CD4-positive, alpha-beta T cell (primary cell): ENCODE results near the gene INPP5A. TPM values are rescaled to one million over a fixed set of nuclear protein-coding genes. Genes with fewer than 3 reads are reported as not detected.

Experiments used
- ATAC-seq: fragments of 200-7000 bp; cut with Tn5 transposase; one replicate; pipeline ENCODE4 v1.10.0; 2022; ENCODE audit warnings: mild to moderate bottlenecking; ENCODE audit not compliant: poor library complexity
- CTCF ChIA-PET: fragments of 350-600 bp; sonication (Branson Sonifier 250); formaldehyde crosslinking; loops from one replicate; lab custom pipeline; 2021; ENCODE audit warnings: antibody characterized with exemption, inconsistent platforms; lab: Charles Lee
- POLR2A ChIA-PET: fragments of 350-600 bp; sonication (Branson Sonifier 250); formaldehyde crosslinking; loops from one replicate; lab custom pipeline; 2021; ENCODE audit warnings: antibody characterized with exemption, inconsistent platforms; lab: Charles Lee
- DNase-seq, 14 experiments: peaks; one replicate each; pipeline ENCODE4 v3.0.0-alpha.2; 2013 to 2020; ENCODE audit warnings: mixed read lengths in 2 of 14
- H3K27ac ChIP-seq, 2 donors: one replicate each; pipeline versions ENCODE4 v1.5.1 to v1.7.0; 2013; ENCODE audit warnings: low read length in 2 of 2, low read depth in 1 of 2, mild to moderate bottlenecking in 1 of 2
- H3K27me3 ChIP-seq, 2 experiments: 1 replicate in 1 of 2; 2 replicates in 1 of 2; pipeline versions ENCODE4 v1.6.1 to v1.7.0; 2013; ENCODE audit warnings: low read length in 2 of 2, control low read depth in 1 of 2, mild to moderate bottlenecking in 1 of 2, moderate library complexity in 1 of 2; ENCODE audit not compliant: insufficient read depth in 2 of 2, control insufficient read depth in 1 of 2
- H3K36me3 ChIP-seq: one replicate; pipeline ENCODE4 v1.6.1; 2013; ENCODE audit warnings: low read length, control low read depth; ENCODE audit not compliant: insufficient read depth
- H3K4me1 ChIP-seq: one replicate; pipeline ENCODE4 v1.6.1; 2013; ENCODE audit warnings: low read length, control low read depth; ENCODE audit not compliant: insufficient read depth
- H3K4me3 ChIP-seq: one replicate; pipeline ENCODE4 v1.5.1; 2013; ENCODE audit warnings: mild to moderate bottlenecking, low read length, moderate library complexity
- H3K9me3 ChIP-seq, 2 experiments: 1 replicate in 1 of 2; 2 replicates in 1 of 2; pipeline versions ENCODE4 v1.6.1 to v1.7.0; 2013; ENCODE audit warnings: low read length in 2 of 2, mild to moderate bottlenecking in 2 of 2, control low read depth in 1 of 2, moderate library complexity in 1 of 2; ENCODE audit not compliant: control insufficient read depth in 1 of 2, insufficient read depth in 1 of 2
- H3K27ac Mint-ChIP-seq: one replicate; pipeline ENCODE4 v1.8.0; 2020; ENCODE audit warnings: mixed read lengths
- H3K27me3 Mint-ChIP-seq: one replicate; pipeline ENCODE4 v1.8.0; 2021; ENCODE audit warnings: mixed read lengths
- H3K36me3 Mint-ChIP-seq: one replicate; pipeline ENCODE4 v1.8.0; 2021; ENCODE audit warnings: low read depth, mixed read lengths
- H3K4me1 Mint-ChIP-seq: one replicate; pipeline ENCODE4 v1.8.0; 2021; ENCODE audit warnings: low read depth, mixed read lengths
- H3K4me3 Mint-ChIP-seq: one replicate; pipeline ENCODE4 v1.8.0; 2020; ENCODE audit warnings: mild to moderate bottlenecking, mixed read lengths
- H3K9me3 Mint-ChIP-seq: one replicate; pipeline ENCODE4 v1.8.0; 2020; ENCODE audit warnings: mixed read lengths
- intact Hi-C, 2 experiments: fragments of 100-400 bp; cut with DNase I in 1 of 2; cut with micrococcal nuclease in 1 of 2; formaldehyde crosslinking; loops; one replicate each; pipeline versions ENCODE4 v1.15.1 to v1.9.0; 2023 to 2025; cut with DNase I, micrococcal nuclease
- total RNA-seq, 174 experiments: library from RNA in 2 of 174; stranded (reverse) in 2 of 174; gene quantifications; one replicate each; pipeline ENCODE4 v1.2.3 and lab custom pipeline; 2021 to 2026
- TF ChIP-seq, protein P1 (sequence below): fragments of 200-600 bp; IDR thresholded peaks from one replicate; pipeline ENCODE4 v1.8.0; 2022; ENCODE audit warnings: antibody characterized with exemption, mild to moderate bottlenecking

The INPP5A gene
- total RNA-seq, 2 experiments from 2014 or later: 22.0 to 24.8 TPM

- peaks cover 1% of the 10 kb centered on the region for H3K36me3 ChIP-seq
- H3K4me1 Mint-ChIP-seq: no peaks in the 10 kb centered on the region
- ChIA-PET POLR2A (no interaction called here), CTCF (no interaction called here)
- H3K27me3 Mint-ChIP-seq: no peaks in the 10 kb centered on the region
- ATAC-seq (no peak), DNase-seq (no peak)
- no peaks in the 10 kb centered on the region for H3K9me3 Mint-ChIP-seq
- no peak overlapping the region for H3K27ac Mint-ChIP-seq
- no peaks in the 10 kb centered on the region for H3K27me3 ChIP-seq
- intact Hi-C loops: no loop called here
- no peak overlapping the region for H3K4me3 ChIP-seq
- H3K27ac ChIP-seq: no peak overlapping the region
- TF ChIP-seq, protein P1, sequence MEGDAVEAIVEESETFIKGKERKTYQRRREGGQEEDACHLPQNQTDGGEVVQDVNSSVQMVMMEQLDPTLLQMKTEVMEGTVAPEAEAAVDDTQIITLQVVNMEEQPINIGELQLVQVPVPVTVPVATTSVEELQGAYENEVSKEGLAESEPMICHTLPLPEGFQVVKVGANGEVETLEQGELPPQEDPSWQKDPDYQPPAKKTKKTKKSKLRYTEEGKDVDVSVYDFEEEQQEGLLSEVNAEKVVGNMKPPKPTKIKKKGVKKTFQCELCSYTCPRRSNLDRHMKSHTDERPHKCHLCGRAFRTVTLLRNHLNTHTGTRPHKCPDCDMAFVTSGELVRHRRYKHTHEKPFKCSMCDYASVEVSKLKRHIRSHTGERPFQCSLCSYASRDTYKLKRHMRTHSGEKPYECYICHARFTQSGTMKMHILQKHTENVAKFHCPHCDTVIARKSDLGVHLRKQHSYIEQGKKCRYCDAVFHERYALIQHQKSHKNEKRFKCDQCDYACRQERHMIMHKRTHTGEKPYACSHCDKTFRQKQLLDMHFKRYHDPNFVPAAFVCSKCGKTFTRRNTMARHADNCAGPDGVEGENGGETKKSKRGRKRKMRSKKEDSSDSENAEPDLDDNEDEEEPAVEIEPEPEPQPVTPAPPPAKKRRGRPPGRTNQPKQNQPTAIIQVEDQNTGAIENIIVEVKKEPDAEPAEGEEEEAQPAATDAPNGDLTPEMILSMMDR: no peak
- no peak overlapping the region for H3K4me3 Mint-ChIP-seq
- H3K4me1 ChIP-seq: no peaks in the 10 kb centered on the region
- peaks cover 37% of the 10 kb centered on the region for H3K36me3 Mint-ChIP-seq
- H3K9me3 ChIP-seq: peaks cover 0 to 12% of the 10 kb centered on the region in 2 experiments
These were observed 184.1 kb downstream of the INPP5A start for GRCh38 chr10:132721725-132722124.

GRCh38 chr10:132722394-132723329 is 185.1 kb downstream of the INPP5A start:
- ChIA-PET CTCF (no interaction called here), POLR2A (no interaction called here)
- peaks cover 8% of the 10 kb centered on the region for H3K36me3 ChIP-seq
- Mint-ChIP-seq H3K4me1 (no peaks in the 10 kb centered on the region), H3K27ac (no peak overlapping the region), H3K36me3 (peaks cover 44% of the 10 kb centered on the region), H3K9me3 (no peaks in the 10 kb centered on the region), H3K4me3 (no peak overlapping the region), H3K27me3 (no peaks in the 10 kb centered on the region)
- no peaks in the 10 kb centered on the region for H3K4me1 ChIP-seq
- H3K27me3 ChIP-seq: no peaks in the 10 kb centered on the region
- TF ChIP-seq, protein P1: no peak
- no peak for ATAC-seq
- peaks cover 0 to 3% of the 10 kb centered on the region in 2 experiments for H3K9me3 ChIP-seq
- no peak overlapping the region for H3K27ac ChIP-seq
- intact Hi-C loops: no loop called here
- no peak for DNase-seq
- H3K4me3 ChIP-seq: no peak overlapping the region

- ATAC-seq: no peak
- H3K27ac ChIP-seq: no peak overlapping the region
- intact Hi-C loops: no loop called here
- Mint-ChIP-seq H3K4me3 (no peak overlapping the region), H3K27me3 (no peaks in the 10 kb centered on the region), H3K27ac (no peak overlapping the region), H3K36me3 (peaks cover 44% of the 10 kb centered on the region), H3K4me1 (no peaks in the 10 kb centered on the region), H3K9me3 (no peaks in the 10 kb centered on the region)
- peaks cover 0 to under 1% of the 10 kb centered on the region in 2 experiments for H3K9me3 ChIP-seq
- ChIA-PET CTCF (no interaction called here), POLR2A (no interaction called here)
- DNase-seq: no peak
- H3K27me3 ChIP-seq: no peaks in the 10 kb centered on the region
- no peak overlapping the region for H3K4me3 ChIP-seq
- H3K4me1 ChIP-seq: no peaks in the 10 kb centered on the region
- TF ChIP-seq, protein P1: no peak
- H3K36me3 ChIP-seq: peaks cover 12% of the 10 kb centered on the region
These were observed 185.9 kb downstream of the INPP5A start for GRCh38 chr10:132723330-132723970.
